Measurements from ENCODE around the gene KIF4A.

The KIF4A gene

GRCh38 chrX:70432936-70433847, 143.3 kb downstream of the KIF4A start:
- no peaks in the 10 kb centered on the region for H3K9me2 ChIP-seq (replicated peaks; ENCODE audit: control insufficient read depth, low read length)
- H3K27ac ChIP-seq (ENCODE audit: low read depth, low read length) = no peak overlapping the region
- peaks cover 18% of the 10 kb centered on the region for H3K4me1 ChIP-seq (ENCODE audit: control insufficient read depth, low read length)
- TF ChIP-seq EZH2phosphoT487 (IDR thresholded peaks at IDR 0.05; ENCODE audit: borderline replicate concordance, low read length) = no peak
- TF ChIP-seq CTCF (IDR thresholded peaks at IDR 0.05; ENCODE audit: low read depth, low read length, poor library complexity, severe bottlenecking) = no peak
- no peaks in the 10 kb centered on the region; the same call in 1 of the 2 replicates for H3K27me3 ChIP-seq (ENCODE audit: control insufficient read depth, low read length)
- H3K79me2 ChIP-seq (ENCODE audit: control insufficient read depth, low read length) = no peaks in the 10 kb centered on the region
- H3K9me3 ChIP-seq (ENCODE audit: control insufficient read depth, insufficient read depth, low read length) = no peaks in the 10 kb centered on the region
- H3K4me2 ChIP-seq (ENCODE audit: low read length) = peak overlapping the region; percentile 75
- H4K20me1 ChIP-seq (ENCODE audit: control insufficient read depth, insufficient read depth, low read depth, low read length) = no peaks in the 10 kb centered on the region
- peak overlapping the region; percentile 90 for H3K4me3 ChIP-seq (ENCODE audit: low read length)
- H3K36me3 ChIP-seq (ENCODE audit: control insufficient read depth, low read length) = no peaks in the 10 kb centered on the region
- H3F3A ChIP-seq (ENCODE audit: control insufficient read depth, insufficient read depth) = no peaks in the 10 kb centered on the region

GRCh38 chrX:70433848-70434351, 144.0 kb downstream of the KIF4A start:
- peak overlapping the region; percentile 75 for H3K4me2 ChIP-seq (ENCODE audit: low read length)
- no peaks in the 10 kb centered on the region for H3K36me3 ChIP-seq (ENCODE audit: control insufficient read depth, low read length)
- no peak overlapping the region for H3K27ac ChIP-seq (ENCODE audit: low read depth, low read length)
- H3K79me2 ChIP-seq (ENCODE audit: control insufficient read depth, low read length) = no peaks in the 10 kb centered on the region
- H4K20me1 ChIP-seq (ENCODE audit: control insufficient read depth, insufficient read depth, low read depth, low read length) = no peaks in the 10 kb centered on the region
- no peaks in the 10 kb centered on the region for H3K9me3 ChIP-seq (ENCODE audit: control insufficient read depth, insufficient read depth, low read length)
- no peaks in the 10 kb centered on the region for H3K9me2 ChIP-seq (replicated peaks; ENCODE audit: control insufficient read depth, low read length)
- H3K4me3 ChIP-seq (ENCODE audit: low read length) = peak overlapping the region; percentile 90
- TF ChIP-seq EZH2phosphoT487 (IDR thresholded peaks at IDR 0.05; ENCODE audit: borderline replicate concordance, low read length) = no peak
- peak; percentile 62 for TF ChIP-seq CTCF (IDR thresholded peaks at IDR 0.05; ENCODE audit: low read depth, low read length, poor library complexity, severe bottlenecking)
- no peaks in the 10 kb centered on the region for H3F3A ChIP-seq (ENCODE audit: control insufficient read depth, insufficient read depth)
- H3K4me1 ChIP-seq (ENCODE audit: control insufficient read depth, low read length) = peaks cover 18% of the 10 kb centered on the region
- no peaks in the 10 kb centered on the region; the same call in 1 of the 2 replicates for H3K27me3 ChIP-seq (ENCODE audit: control insufficient read depth, low read length)

GRCh38 chrX:70434352-70434866, 144.5 kb downstream of the KIF4A start:
- H3K4me2 ChIP-seq (ENCODE audit: low read length) = peak overlapping the region; percentile 75
- TF ChIP-seq EZH2phosphoT487 (IDR thresholded peaks at IDR 0.05; ENCODE audit: borderline replicate concordance, low read length) = no peak
- TF ChIP-seq CTCF (IDR thresholded peaks at IDR 0.05; ENCODE audit: low read depth, low read length, poor library complexity, severe bottlenecking) = no peak
- no peaks in the 10 kb centered on the region; the same call in 1 of the 2 replicates for H3K27me3 ChIP-seq (ENCODE audit: control insufficient read depth, low read length)
- no peaks in the 10 kb centered on the region for H3K9me2 ChIP-seq (replicated peaks; ENCODE audit: control insufficient read depth, low read length)
- H3K4me3 ChIP-seq (ENCODE audit: low read length) = peak overlapping the region; percentile 90
- no peak overlapping the region for H3K27ac ChIP-seq (ENCODE audit: low read depth, low read length)
- H3K4me1 ChIP-seq (ENCODE audit: control insufficient read depth, low read length) = peaks cover 18% of the 10 kb centered on the region
- no peaks in the 10 kb centered on the region for H3F3A ChIP-seq (ENCODE audit: control insufficient read depth, insufficient read depth)
- no peaks in the 10 kb centered on the region for H4K20me1 ChIP-seq (ENCODE audit: control insufficient read depth, insufficient read depth, low read depth, low read length)
- H3K36me3 ChIP-seq (ENCODE audit: control insufficient read depth, low read length) = no peaks in the 10 kb centered on the region
- no peaks in the 10 kb centered on the region for H3K79me2 ChIP-seq (ENCODE audit: control insufficient read depth, low read length)
- no peaks in the 10 kb centered on the region for H3K9me3 ChIP-seq (ENCODE audit: control insufficient read depth, insufficient read depth, low read length)

Measured in DOHH2 (cell line).